ENCODE results near the gene SLC11A2. TPM values are rescaled to one million over a fixed set of nuclear protein-coding genes. Genes with fewer than 3 reads are reported as not detected.

SLC11A2 gene
- total and polyA plus RNA-seq, 2 experiments from 2014 or later: 18.7 to 22.8 TPM

DNA sequence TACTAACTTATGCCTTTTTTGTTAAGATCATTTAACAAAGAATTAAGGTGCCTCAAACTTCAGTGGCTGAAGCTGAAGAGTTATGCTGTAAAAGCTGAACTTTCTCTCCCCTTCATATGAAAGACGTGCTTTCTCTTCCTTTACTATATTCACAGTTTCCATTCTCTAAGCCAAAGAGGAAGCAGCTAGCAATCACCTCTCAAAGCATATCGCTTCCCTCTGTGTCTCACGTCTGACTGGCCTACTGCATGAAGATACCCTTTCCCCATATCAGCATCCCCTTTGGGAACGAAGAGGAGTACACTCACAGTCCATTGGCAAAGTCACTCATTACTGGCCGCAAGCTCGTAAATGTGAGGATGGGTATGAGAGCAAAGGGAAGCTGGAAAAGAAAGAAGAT is 34.9 kb downstream of the SLC11A2 start:
- WGBS, 2 experiments (ENCODE audit: low coverage in 1 of 2, low lambda C conversion rate in 2 of 2, missing lambda C conversion rate in 2 of 2): 75 to 78% methylated on average over 6 of the region's 6 CpGs
- Histone ChIP-seq H4K20me1 (ENCODE audit: insufficient read depth) (no peaks in the 10 kb centered on the region), H3K9ac (no peak overlapping the region), H3K27me3 (replicated peaks; ENCODE audit: insufficient read depth) (no peaks in the 10 kb centered on the region), H3K4me3 (no peak overlapping the region), H3F3A (ENCODE audit: insufficient read depth) (peaks cover 21% of the 10 kb centered on the region), H3K4me1 (ENCODE audit: insufficient read depth) (peaks cover 13% of the 10 kb centered on the region; the same call in 1 of the 2 replicates), H3K36me3 (ENCODE audit: low read depth) (peaks cover 13% of the 10 kb centered on the region; the same call in 1 of the 2 replicates), H3K27ac (no peak overlapping the region), H3K4me2 (ENCODE audit: unreplicated experiment) (no peak overlapping the region), H3K9me3 (ENCODE audit: low read depth) (no peaks in the 10 kb centered on the region), H3K9me2 (ENCODE audit: insufficient read depth) (no peaks in the 10 kb centered on the region), H3K79me2 (ENCODE audit: insufficient read depth) (no peaks in the 10 kb centered on the region), H2AFZ (no peak overlapping the region)
- no peak for DNase-seq
- in situ Hi-C loops (cut with MboI): no loop called here
- TF ChIP-seq EZH2 (IDR thresholded peaks at IDR 0.05; ENCODE audit: insufficient read depth, poor library complexity, severe bottlenecking) (no peak), EZH2phosphoT487 (IDR thresholded peaks at IDR 0.05; ENCODE audit: insufficient read depth, low read depth) (no peak)

- Histone ChIP-seq H3K79me2 (ENCODE audit: insufficient read depth) (no peaks in the 10 kb centered on the region), H3K9me2 (ENCODE audit: insufficient read depth) (no peaks in the 10 kb centered on the region), H3K4me3 (no peak overlapping the region), H3K27ac (no peak overlapping the region), H3F3A (ENCODE audit: insufficient read depth) (peaks cover 23% of the 10 kb centered on the region), H2AFZ (no peak overlapping the region), H3K4me2 (ENCODE audit: unreplicated experiment) (no peak overlapping the region), H3K27me3 (replicated peaks; ENCODE audit: insufficient read depth) (no peaks in the 10 kb centered on the region), H3K9me3 (ENCODE audit: low read depth) (no peaks in the 10 kb centered on the region), H3K9ac (no peak overlapping the region), H4K20me1 (ENCODE audit: insufficient read depth) (no peaks in the 10 kb centered on the region), H3K4me1 (ENCODE audit: insufficient read depth) (peaks cover 14% of the 10 kb centered on the region), H3K36me3 (ENCODE audit: low read depth) (peaks cover 10% of the 10 kb centered on the region; the same call in 1 of the 2 replicates)
- WGBS, 2 experiments (ENCODE audit: low coverage in 1 of 2, low lambda C conversion rate in 2 of 2, missing lambda C conversion rate in 2 of 2): 89 to 92% methylated on average over 3 of the region's 3 CpGs
- DNase-seq: no peak
- in situ Hi-C loops (cut with MboI): no loop called here
- TF ChIP-seq EZH2 (IDR thresholded peaks at IDR 0.05; ENCODE audit: insufficient read depth, poor library complexity, severe bottlenecking) (no peak), EZH2phosphoT487 (IDR thresholded peaks at IDR 0.05; ENCODE audit: insufficient read depth, low read depth) (no peak)
Observed at GRCh38 chr12:50990791-50991190, 35.4 kb downstream of the SLC11A2 start.

- no peaks in the 10 kb centered on the region for H3K9me2 ChIP-seq (ENCODE audit: insufficient read depth)
- no peak for DNase-seq
- H3K4me1 ChIP-seq (ENCODE audit: insufficient read depth): peaks cover 20% of the 10 kb centered on the region
- H4K20me1 ChIP-seq (ENCODE audit: insufficient read depth): no peaks in the 10 kb centered on the region
- no peaks in the 10 kb centered on the region for H3K27me3 ChIP-seq (replicated peaks; ENCODE audit: insufficient read depth)
- in situ Hi-C loops (cut with MboI): no loop called here
- WGBS, 2 experiments (ENCODE audit: low coverage in 1 of 2, low lambda C conversion rate in 2 of 2, missing lambda C conversion rate in 2 of 2): 72 to 82% methylated on average over 4 of the region's 4 CpGs
- TF ChIP-seq EZH2phosphoT487 (IDR thresholded peaks at IDR 0.05; ENCODE audit: insufficient read depth, low read depth) (no peak), EZH2 (IDR thresholded peaks at IDR 0.05; ENCODE audit: insufficient read depth, poor library complexity, severe bottlenecking) (no peak)
- no peak overlapping the region for H3K4me2 ChIP-seq (ENCODE audit: unreplicated experiment)
- no peak overlapping the region for H2AFZ ChIP-seq
- H3F3A ChIP-seq (ENCODE audit: insufficient read depth): peaks cover 28% of the 10 kb centered on the region
- no peaks in the 10 kb centered on the region for H3K9me3 ChIP-seq (ENCODE audit: low read depth)
- no peak overlapping the region for H3K27ac ChIP-seq
- peaks cover 10% of the 10 kb centered on the region; the same call in 1 of the 2 replicates for H3K36me3 ChIP-seq (ENCODE audit: low read depth)
- H3K4me3 ChIP-seq: no peak overlapping the region
- H3K79me2 ChIP-seq (ENCODE audit: insufficient read depth): no peaks in the 10 kb centered on the region
- no peak overlapping the region for H3K9ac ChIP-seq
Observed at GRCh38 chr12:50990147-50990727, 35.9 kb downstream of the SLC11A2 start.

DNA sequence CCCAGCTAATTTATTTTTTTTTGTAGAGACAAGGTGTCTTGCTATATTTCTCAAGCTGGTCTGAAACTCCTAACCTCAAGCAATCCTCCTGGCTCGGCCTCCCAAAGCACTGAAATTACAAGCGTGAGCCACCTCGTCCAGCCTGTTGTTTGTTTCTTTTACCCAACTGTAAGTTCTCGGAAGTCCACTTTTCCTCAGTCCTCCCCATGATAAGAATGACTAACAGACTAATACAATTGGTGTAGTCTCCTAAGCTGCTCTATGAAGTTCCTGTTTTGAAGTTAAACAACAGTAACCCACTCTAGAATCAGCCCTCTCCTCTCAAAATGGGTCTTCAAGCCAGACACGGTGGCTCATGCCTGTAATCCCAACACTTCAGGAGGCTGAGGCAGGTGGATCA is 37.3 kb downstream of the SLC11A2 start:
- no peak overlapping the region for H3K9ac ChIP-seq
- peaks cover 10% of the 10 kb centered on the region; the same call in 1 of the 2 replicates for H3K36me3 ChIP-seq (ENCODE audit: low read depth)
- H3K4me3 ChIP-seq: no peak overlapping the region
- no peaks in the 10 kb centered on the region for H3K9me2 ChIP-seq (ENCODE audit: insufficient read depth)
- DNase-seq: no peak
- no peak overlapping the region for H3K4me2 ChIP-seq (ENCODE audit: unreplicated experiment)
- 96 to 97% methylated on average over 5 of the region's 5 CpGs for WGBS, 2 experiments (ENCODE audit: low coverage in 1 of 2, low lambda C conversion rate in 2 of 2, missing lambda C conversion rate in 2 of 2)
- peaks cover 42% of the 10 kb centered on the region for H3F3A ChIP-seq (ENCODE audit: insufficient read depth)
- no peaks in the 10 kb centered on the region for H3K9me3 ChIP-seq (ENCODE audit: low read depth)
- TF ChIP-seq EZH2 (IDR thresholded peaks at IDR 0.05; ENCODE audit: insufficient read depth, poor library complexity, severe bottlenecking) (no peak), EZH2phosphoT487 (IDR thresholded peaks at IDR 0.05; ENCODE audit: insufficient read depth, low read depth) (no peak)
- in situ Hi-C loops (cut with MboI): no loop called here
- H3K79me2 ChIP-seq (ENCODE audit: insufficient read depth): no peaks in the 10 kb centered on the region
- H3K27ac ChIP-seq: no peak overlapping the region
- H4K20me1 ChIP-seq (ENCODE audit: insufficient read depth): no peaks in the 10 kb centered on the region
- peaks cover 33% of the 10 kb centered on the region for H3K4me1 ChIP-seq (ENCODE audit: insufficient read depth)
- no peak overlapping the region for H2AFZ ChIP-seq
- H3K27me3 ChIP-seq (replicated peaks; ENCODE audit: insufficient read depth): no peaks in the 10 kb centered on the region
